NCI-H187 (cell line): Measurements from ENCODE around the gene EXOC1L.

Experiments
- DNase-seq, 2 experiments: peaks; one replicate each; lab custom pipeline; 2025; lab: John Stamatoyannopoulos, UW

Gene EXOC1L

GRCh38 chr4:55884093-55884850, 64.7 kb downstream of the EXOC1L start:
- DNase-seq: no peak

- no peak for DNase-seq
Observed at GRCh38 chr4:55884851-55885219, 65.2 kb downstream of the EXOC1L start.
